Mesodermal cell (in vitro differentiated cells): ENCODE data around the gene GAB3. TPM values are rescaled to one million over a fixed set of nuclear protein-coding genes. Genes with fewer than 3 reads are reported as not detected.

Source experiments
- H3K27ac ChIP-seq: 2 replicates; pipeline ENCODE4 v1.7.0; 2013; ENCODE audit warnings: mild to moderate bottlenecking, low read depth, low read length, moderate library complexity; ENCODE audit not compliant: severe bottlenecking
- H3K36me3 ChIP-seq: 2 replicates; pipeline ENCODE4 v1.7.1; 2013; ENCODE audit warnings: mild to moderate bottlenecking, low read length, moderate library complexity; ENCODE audit not compliant: control insufficient read depth, insufficient read depth
- H3K4me1 ChIP-seq: one replicate; pipeline ENCODE4 v1.7.1; 2013; ENCODE audit warnings: mild to moderate bottlenecking, low read length; ENCODE audit not compliant: insufficient read depth, control insufficient read depth, poor library complexity, severe bottlenecking
- H3K4me3 ChIP-seq: 2 replicates; pipeline ENCODE4 v1.7.0; 2013; ENCODE audit warnings: low read length, control low read depth, mild to moderate bottlenecking; ENCODE audit not compliant: insufficient read depth, poor library complexity, severe bottlenecking; ENCODE audit errors: extremely low read depth
- H3K9me3 ChIP-seq: 2 replicates; pipeline ENCODE4 v1.7.1; 2013; ENCODE audit warnings: mild to moderate bottlenecking, low read length, moderate library complexity; ENCODE audit not compliant: control insufficient read depth
- WGBS, 2 experiments: methylation state at CpG; one replicate each; pipeline ENCODE4 v1.1.5; 2013; ENCODE audit warnings: missing lambda C conversion rate in 2 of 2; ENCODE audit not compliant: insufficient coverage in 2 of 2; 5-methylcytosine and 5-hydroxymethylcytosine counted together
- polyA plus RNA-seq, 2 experiments: library from polyadenylated mRNA; stranded (reverse); fragments of 50-300 nt; gene quantifications; one replicate each; pipeline ENCODE4 v1.2.3, GENCODE V29; 2013

The GAB3 gene
- 1.6 TPM for polyA plus RNA-seq (2013, experiment 1 of 2)
- 1.2 TPM for polyA plus RNA-seq (2013, experiment 2 of 2)

- Histone ChIP-seq H3K4me1 (no peaks in the 10 kb centered on the region), H3K36me3 (no peaks in the 10 kb centered on the region), H3K4me3 (peak within 1 kb of the TSS; percentile 35), H3K9me3 (no peaks in the 10 kb centered on the region), H3K27ac (no peak within 1 kb of the TSS)
- WGBS, 2 experiments = 2 to 4% methylated on average over 4 to 35 of the region's 98 CpGs
These were observed at the start of gene GAB3 for GRCh38 chrX:154750301-154751202. GAB3 (minus strand) TSS chrX:154751077; CDS start chrX:154751025, 52 bp downstream.

GRCh38 chrX:154799556-154800348 is 48.9 kb upstream of the GAB3 start:
- no peaks in the 10 kb centered on the region for H3K9me3 ChIP-seq
- peak overlapping the region; percentile 80 for H3K27ac ChIP-seq
- WGBS, 2 experiments = 40 to 79% methylated on average over 2 of the region's 9 CpGs

GRCh38 chrX:154797006-154797405 is 46.1 kb upstream of the GAB3 start:
- Histone ChIP-seq H3K27ac (no peak overlapping the region), H3K4me1 (peaks cover 23% of the 10 kb centered on the region), H3K9me3 (no peaks in the 10 kb centered on the region), H3K4me3 (no peak overlapping the region), H3K36me3 (no peaks in the 10 kb centered on the region)
- WGBS, 2 experiments = 100% methylated on average over 1 of the region's 6 CpGs; no CpG with 5 or more reads in 1 of the 2 experiments

More at GRCh38 chrX:154799556-154800348, 48.9 kb upstream of the GAB3 start:
- H3K4me3 ChIP-seq = no peak overlapping the region
- H3K36me3 ChIP-seq = no peaks in the 10 kb centered on the region
- peaks cover 23% of the 10 kb centered on the region for H3K4me1 ChIP-seq

- Histone ChIP-seq H3K4me1 (peaks cover 17% of the 10 kb centered on the region), H3K4me3 (no peak overlapping the region), H3K27ac (no peak overlapping the region), H3K9me3 (no peaks in the 10 kb centered on the region), H3K36me3 (no peaks in the 10 kb centered on the region)
- WGBS, 2 experiments = no CpG with 5 or more reads among the region's 2 CpGs
These were observed 44.1 kb upstream of the GAB3 start for GRCh38 chrX:154795016-154795415.

GRCh38 chrX:154793084-154793795 is 42.4 kb upstream of the GAB3 start:
- Histone ChIP-seq H3K4me3 (no peak overlapping the region), H3K36me3 (no peaks in the 10 kb centered on the region), H3K4me1 (peaks cover 8% of the 10 kb centered on the region), H3K9me3 (no peaks in the 10 kb centered on the region), H3K27ac (no peak overlapping the region)
- 82 to 100% methylated on average over 1 to 3 of the region's 7 CpGs for WGBS, 2 experiments

GRCh38 chrX:154791939-154792338 is 41.1 kb upstream of the GAB3 start:
- Histone ChIP-seq H3K4me3 (no peak overlapping the region), H3K9me3 (no peaks in the 10 kb centered on the region), H3K36me3 (no peaks in the 10 kb centered on the region), H3K4me1 (peaks cover under 1% of the 10 kb centered on the region), H3K27ac (no peak overlapping the region)
- 100% methylated on average over 2 of the region's 8 CpGs; no CpG with 5 or more reads in 1 of the 2 experiments for WGBS, 2 experiments

GRCh38 chrX:154791467-154791866 is 40.6 kb upstream of the GAB3 start:
- Histone ChIP-seq H3K9me3 (no peaks in the 10 kb centered on the region), H3K4me1 (no peaks in the 10 kb centered on the region), H3K36me3 (no peaks in the 10 kb centered on the region), H3K4me3 (no peak overlapping the region), H3K27ac (no peak overlapping the region)
- WGBS, 2 experiments = no CpG with 5 or more reads among the region's 4 CpGs

- H3K36me3 ChIP-seq = no peaks in the 10 kb centered on the region
- no peak overlapping the region for H3K4me3 ChIP-seq
- 80 to 95% methylated on average over 3 of the region's 6 CpGs for WGBS, 2 experiments
- H3K9me3 ChIP-seq = no peaks in the 10 kb centered on the region
- no peak overlapping the region for H3K27ac ChIP-seq
- no peaks in the 10 kb centered on the region for H3K4me1 ChIP-seq
These were observed 34.8 kb upstream of the GAB3 start for GRCh38 chrX:154785716-154786115.

GRCh38 chrX:154784149-154784995 is 33.5 kb upstream of the GAB3 start:
- Histone ChIP-seq H3K4me1 (no peaks in the 10 kb centered on the region), H3K9me3 (no peaks in the 10 kb centered on the region), H3K4me3 (no peak overlapping the region), H3K36me3 (peaks cover 4% of the 10 kb centered on the region), H3K27ac (no peak overlapping the region)
- 97% methylated on average over 5 of the region's 13 CpGs for WGBS, 2 experiments
